ENCODE measurements around the gene AMMECR1. TPM values are rescaled to one million over a fixed set of nuclear protein-coding genes. Genes with fewer than 3 reads are reported as not detected.

AMMECR1 gene
- total RNA-seq, 2 donors from 2014 or later = 10.4 to 14.4 TPM

GRCh38 chrX:110162131-110162530 is 155.8 kb downstream of the AMMECR1 start:
- Histone ChIP-seq H3K36me3 (no peaks in the 10 kb centered on the region), H3K9me3 (no peaks in the 10 kb centered on the region), H3K4me1 (no peaks in the 10 kb centered on the region), H3K4me3 (no peak overlapping the region), H3K27me3 (no peaks in the 10 kb centered on the region), H3K27ac (no peak overlapping the region), H3K9ac (ENCODE audit: low read depth in 2 of 2, low read length in 2 of 2) (no peak overlapping the region)
- no peak for TF ChIP-seq CTCF (IDR thresholded peaks at IDR 0.05)
- DNase-seq = no peak
- intact Hi-C loops (cut with DNase I) = loop anchor here (2.0 to 10.0 kb wide), 2 partner anchors 153 to 245 kb away; partner anchors contain the start of gene AMMECR1

- Histone ChIP-seq H3K27me3 (no peaks in the 10 kb centered on the region), H3K9me3 (no peaks in the 10 kb centered on the region), H3K4me3 (no peak overlapping the region), H3K9ac (ENCODE audit: low read depth in 2 of 2, low read length in 2 of 2) (no peak overlapping the region), H3K4me1 (no peaks in the 10 kb centered on the region), H3K36me3 (no peaks in the 10 kb centered on the region), H3K27ac (no peak overlapping the region)
- DNase-seq = no peak
- no peak for TF ChIP-seq CTCF (IDR thresholded peaks at IDR 0.05)
- intact Hi-C loops (cut with DNase I) = loop anchor here (10.0 kb wide), 1 partner anchor 153 kb away; the partner anchor contains the start of gene AMMECR1
These were observed 156.6 kb downstream of the AMMECR1 start for GRCh38 chrX:110161361-110161686.

- Histone ChIP-seq H3K27ac (no peak overlapping the region), H3K4me1 (no peaks in the 10 kb centered on the region), H3K36me3 (no peaks in the 10 kb centered on the region), H3K27me3 (no peaks in the 10 kb centered on the region), H3K4me3 (no peak overlapping the region), H3K9me3 (no peaks in the 10 kb centered on the region), H3K9ac (ENCODE audit: low read depth in 2 of 2, low read length in 2 of 2) (no peak overlapping the region)
- TF ChIP-seq CTCF (IDR thresholded peaks at IDR 0.05) = no peak
- intact Hi-C loops (cut with DNase I) = loop anchor here (10.0 kb wide), 1 partner anchor 155 kb away; the partner anchor contains the start of gene AMMECR1
- no peak for DNase-seq
These were observed 158.0 kb downstream of the AMMECR1 start for GRCh38 chrX:110159865-110160264.

GRCh38 chrX:110159235-110159634 is 158.7 kb downstream of the AMMECR1 start:
- H3K27ac ChIP-seq = no peak overlapping the region
- H3K36me3 ChIP-seq = no peaks in the 10 kb centered on the region
- H3K4me3 ChIP-seq = no peak overlapping the region
- no peaks in the 10 kb centered on the region for H3K9me3 ChIP-seq
- no peak for DNase-seq
- TF ChIP-seq CTCF (IDR thresholded peaks at IDR 0.05) = no peak
- H3K27me3 ChIP-seq = no peaks in the 10 kb centered on the region
- intact Hi-C loops (cut with DNase I) = no loop called here
- H3K9ac ChIP-seq (ENCODE audit: low read depth in 2 of 2, low read length in 2 of 2) = no peak overlapping the region
- no peaks in the 10 kb centered on the region for H3K4me1 ChIP-seq

- DNase-seq = no peak
- Histone ChIP-seq H3K27ac (no peak overlapping the region), H3K4me3 (no peak overlapping the region), H3K36me3 (no peaks in the 10 kb centered on the region), H3K27me3 (no peaks in the 10 kb centered on the region), H3K9me3 (no peaks in the 10 kb centered on the region), H3K4me1 (no peaks in the 10 kb centered on the region), H3K9ac (ENCODE audit: low read depth in 2 of 2, low read length in 2 of 2) (no peak overlapping the region)
- no peak for TF ChIP-seq CTCF (IDR thresholded peaks at IDR 0.05)
- intact Hi-C loops (cut with DNase I) = no loop called here
These were observed 160.4 kb downstream of the AMMECR1 start for GRCh38 chrX:110157444-110157843.

Data from colonic mucosa (tissue), 4 donors.